ENCODE results near the gene ENO4. TPM values are rescaled to one million over a fixed set of nuclear protein-coding genes. Genes with fewer than 3 reads are reported as not detected.

The ENO4 gene
- total RNA-seq, 1 experiment from 2014 or later, result 0.22 TPM

DNA sequence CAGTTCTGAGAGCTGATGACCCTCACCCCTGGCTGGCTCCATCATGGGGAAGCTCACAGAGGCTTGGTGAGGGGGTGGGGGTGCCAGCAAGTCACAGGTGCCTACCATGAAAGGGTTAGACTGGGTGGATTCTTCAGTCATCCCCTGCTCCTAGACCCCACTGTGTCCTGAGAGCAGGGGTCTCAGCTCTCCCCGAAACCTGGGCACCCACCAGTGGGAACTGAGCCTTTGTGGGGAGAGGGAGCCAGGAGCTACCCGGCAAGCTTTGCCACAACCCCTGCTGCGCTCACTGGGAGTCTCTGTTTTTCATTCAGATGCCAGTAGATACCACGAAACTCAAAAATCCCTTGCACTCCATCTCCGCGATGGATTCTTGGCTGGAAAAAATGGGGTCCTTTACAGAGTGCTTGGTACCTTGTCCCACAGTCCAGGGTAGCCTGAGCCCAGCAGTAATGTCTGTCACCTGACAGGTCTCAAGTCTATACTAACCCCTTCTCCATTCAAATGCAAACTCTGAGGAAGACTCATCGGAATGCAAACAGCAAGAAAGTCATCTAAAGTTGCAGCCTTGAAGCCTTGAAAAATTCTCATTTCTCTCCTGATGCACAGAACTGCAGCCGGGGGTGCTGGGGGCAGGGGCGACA, 48.9 kb upstream of the ENO4 start:
- Histone ChIP-seq H3K4me3 (replicated peaks in 1 of 2; ENCODE audit: low read depth in 1 of 2, low read length in 2 of 2) (no peak overlapping the region), H3K4me2 (ENCODE audit: low read length) (no peak overlapping the region), H4K20me1 (ENCODE audit: insufficient read depth) (no peaks in the 10 kb centered on the region), H3K79me2 (ENCODE audit: insufficient read depth, low read length) (no peaks in the 10 kb centered on the region), H3K9me2 (ENCODE audit: insufficient read depth) (no peaks in the 10 kb centered on the region), H3K36me3 (ENCODE audit: control insufficient read depth in 1 of 2, insufficient read depth in 2 of 2, low read length in 2 of 2) (no peaks in the 10 kb centered on the region), H3K4me1 (ENCODE audit: control insufficient read depth in 1 of 2, insufficient read depth in 2 of 2, low read length in 2 of 2) (no peaks in the 10 kb centered on the region), H2AFZ (ENCODE audit: low read depth, low read length, poor library complexity, severe bottlenecking) (no peak overlapping the region), H3K27ac (ENCODE audit: low read depth, low read length) (no peak overlapping the region), H3K9me3 (ENCODE audit: control insufficient read depth in 1 of 2, insufficient read depth in 1 of 2, low read depth in 1 of 2, low read length in 2 of 2) (no peaks in the 10 kb centered on the region), H3K27me3 (ENCODE audit: insufficient read depth, low read length) (no peaks in the 10 kb centered on the region), H3K9ac (ENCODE audit: low read length) (no peak overlapping the region)
- RAD21 ChIA-PET (ENCODE audit: low non-redundant PET in 1 of 2, low total read pairs in 2 of 2, uncharacterized antibody in 2 of 2, unreplicated experiment in 2 of 2), result no interaction called here
- intact Hi-C loops (cut with micrococcal nuclease), result no loop called here
- no peak for ATAC-seq
- POLR2A ChIA-PET, result no interaction called here
- DNase-seq (ENCODE audit: low read depth, low spot score), result no peak
- TF ChIP-seq CBX3 (IDR thresholded peaks at IDR 0.05; ENCODE audit: low read depth) (no peak), FOSL1 (IDR thresholded peaks at IDR 0.05; ENCODE audit: low read depth) (no peak), JUND (IDR thresholded peaks at IDR 0.05) (no peak), POLR2AphosphoS5 (IDR thresholded peaks at IDR 0.05; ENCODE audit: low read depth, low read length) (no peak), ELF1 (IDR thresholded peaks at IDR 0.05; ENCODE audit: borderline replicate concordance, low read depth) (no peak), EZH2phosphoT487 (IDR thresholded peaks at IDR 0.05; ENCODE audit: borderline replicate concordance) (no peak), SP1 (IDR thresholded peaks at IDR 0.05; ENCODE audit: low read depth) (no peak), CEBPB (IDR thresholded peaks at IDR 0.05; ENCODE audit: low read depth) (no peak), TCF7L2 (IDR thresholded peaks at IDR 0.05; ENCODE audit: borderline replicate concordance, extremely low read depth, insufficient read depth, insufficient read length) (no peak), POLR2A (IDR thresholded peaks at IDR 0.05; ENCODE audit: borderline replicate concordance, extremely low read depth, insufficient read depth, insufficient read length) (no peak), SIN3A (IDR thresholded peaks at IDR 0.05; ENCODE audit: low read depth) (no peak)
- TF ChIP-seq, protein P1, sequence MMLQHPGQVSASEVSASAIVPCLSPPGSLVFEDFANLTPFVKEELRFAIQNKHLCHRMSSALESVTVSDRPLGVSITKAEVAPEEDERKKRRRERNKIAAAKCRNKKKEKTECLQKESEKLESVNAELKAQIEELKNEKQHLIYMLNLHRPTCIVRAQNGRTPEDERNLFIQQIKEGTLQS (IDR thresholded peaks at IDR 0.05), result no peak
- TF ChIP-seq, protein P2, sequence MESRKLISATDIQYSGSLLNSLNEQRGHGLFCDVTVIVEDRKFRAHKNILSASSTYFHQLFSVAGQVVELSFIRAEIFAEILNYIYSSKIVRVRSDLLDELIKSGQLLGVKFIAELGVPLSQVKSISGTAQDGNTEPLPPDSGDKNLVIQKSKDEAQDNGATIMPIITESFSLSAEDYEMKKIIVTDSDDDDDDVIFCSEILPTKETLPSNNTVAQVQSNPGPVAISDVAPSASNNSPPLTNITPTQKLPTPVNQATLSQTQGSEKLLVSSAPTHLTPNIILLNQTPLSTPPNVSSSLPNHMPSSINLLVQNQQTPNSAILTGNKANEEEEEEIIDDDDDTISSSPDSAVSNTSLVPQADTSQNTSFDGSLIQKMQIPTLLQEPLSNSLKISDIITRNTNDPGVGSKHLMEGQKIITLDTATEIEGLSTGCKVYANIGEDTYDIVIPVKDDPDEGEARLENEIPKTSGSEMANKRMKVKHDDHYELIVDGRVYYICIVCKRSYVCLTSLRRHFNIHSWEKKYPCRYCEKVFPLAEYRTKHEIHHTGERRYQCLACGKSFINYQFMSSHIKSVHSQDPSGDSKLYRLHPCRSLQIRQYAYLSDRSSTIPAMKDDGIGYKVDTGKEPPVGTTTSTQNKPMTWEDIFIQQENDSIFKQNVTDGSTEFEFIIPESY (IDR thresholded peaks at IDR 0.05; ENCODE audit: extremely low read depth, insufficient replicate concordance, low read length), result no peak
- TF ChIP-seq, protein P3, sequence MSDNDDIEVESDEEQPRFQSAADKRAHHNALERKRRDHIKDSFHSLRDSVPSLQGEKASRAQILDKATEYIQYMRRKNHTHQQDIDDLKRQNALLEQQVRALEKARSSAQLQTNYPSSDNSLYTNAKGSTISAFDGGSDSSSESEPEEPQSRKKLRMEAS (IDR thresholded peaks at IDR 0.05), result no peak
- TF ChIP-seq, protein P4, sequence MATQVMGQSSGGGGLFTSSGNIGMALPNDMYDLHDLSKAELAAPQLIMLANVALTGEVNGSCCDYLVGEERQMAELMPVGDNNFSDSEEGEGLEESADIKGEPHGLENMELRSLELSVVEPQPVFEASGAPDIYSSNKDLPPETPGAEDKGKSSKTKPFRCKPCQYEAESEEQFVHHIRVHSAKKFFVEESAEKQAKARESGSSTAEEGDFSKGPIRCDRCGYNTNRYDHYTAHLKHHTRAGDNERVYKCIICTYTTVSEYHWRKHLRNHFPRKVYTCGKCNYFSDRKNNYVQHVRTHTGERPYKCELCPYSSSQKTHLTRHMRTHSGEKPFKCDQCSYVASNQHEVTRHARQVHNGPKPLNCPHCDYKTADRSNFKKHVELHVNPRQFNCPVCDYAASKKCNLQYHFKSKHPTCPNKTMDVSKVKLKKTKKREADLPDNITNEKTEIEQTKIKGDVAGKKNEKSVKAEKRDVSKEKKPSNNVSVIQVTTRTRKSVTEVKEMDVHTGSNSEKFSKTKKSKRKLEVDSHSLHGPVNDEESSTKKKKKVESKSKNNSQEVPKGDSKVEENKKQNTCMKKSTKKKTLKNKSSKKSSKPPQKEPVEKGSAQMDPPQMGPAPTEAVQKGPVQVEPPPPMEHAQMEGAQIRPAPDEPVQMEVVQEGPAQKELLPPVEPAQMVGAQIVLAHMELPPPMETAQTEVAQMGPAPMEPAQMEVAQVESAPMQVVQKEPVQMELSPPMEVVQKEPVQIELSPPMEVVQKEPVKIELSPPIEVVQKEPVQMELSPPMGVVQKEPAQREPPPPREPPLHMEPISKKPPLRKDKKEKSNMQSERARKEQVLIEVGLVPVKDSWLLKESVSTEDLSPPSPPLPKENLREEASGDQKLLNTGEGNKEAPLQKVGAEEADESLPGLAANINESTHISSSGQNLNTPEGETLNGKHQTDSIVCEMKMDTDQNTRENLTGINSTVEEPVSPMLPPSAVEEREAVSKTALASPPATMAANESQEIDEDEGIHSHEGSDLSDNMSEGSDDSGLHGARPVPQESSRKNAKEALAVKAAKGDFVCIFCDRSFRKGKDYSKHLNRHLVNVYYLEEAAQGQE (IDR thresholded peaks at IDR 0.05; ENCODE audit: low read depth), result no peak
- CTCF ChIA-PET, result interaction anchor here (1.4 to 25.9 kb wide), 5 partner anchors 9 to 372 kb away, joined by 4 to 629 read pairs (median 7); no protein-coding TSS in a partner anchor
- BruUV-seq (replicated peaks), result no TSS peak

Data from HCT116 (cell line).